Smooth muscle cell (in vitro differentiated cells): ENCODE data around the gene SRRM5. TPM values are rescaled to one million over a fixed set of nuclear protein-coding genes. Genes with fewer than 3 reads are reported as not detected.

ENCODE experiments used
- DNase-seq: peaks from one replicate; lab custom pipeline; 2025; ENCODE audit not compliant: unreplicated experiment; lab: John Stamatoyannopoulos, UW
- H2AFZ ChIP-seq: fragments of 200-600 bp; sonication (generic); 2 replicates; pipeline ENCODE4 v1.6.0; 2016; ENCODE audit warnings: antibody characterized with exemption, low read depth, mild to moderate bottlenecking
- H3F3A ChIP-seq: fragments of 200-600 bp; sonication (generic); 2 replicates; pipeline ENCODE4 v1.6.0; 2017; ENCODE audit warnings: antibody characterized with exemption, low read depth
- H3K27ac ChIP-seq: fragments of 200-600 bp; sonication (generic); 2 replicates; pipeline ENCODE4 v1.5.1; 2016; ENCODE audit warnings: low read depth, mild to moderate bottlenecking
- H3K27me3 ChIP-seq: fragments of 200-600 bp; sonication (generic); 2 replicates; pipeline ENCODE4 v1.6.1; 2016; ENCODE audit warnings: low read depth, mild to moderate bottlenecking
- H3K36me3 ChIP-seq: fragments of 200-600 bp; sonication (generic); 2 replicates; pipeline ENCODE4 v1.5.1; 2016; ENCODE audit warnings: low read depth
- H3K4me1 ChIP-seq: fragments of 200-600 bp; sonication (generic); 2 replicates; pipeline ENCODE4 v1.5.1; 2016; ENCODE audit warnings: low read depth
- H3K4me2 ChIP-seq: fragments of 200-600 bp; sonication (generic); 2 replicates; pipeline ENCODE4 v1.6.0; 2016; ENCODE audit warnings: mild to moderate bottlenecking
- H3K4me3 ChIP-seq: fragments of 200-600 bp; sonication (generic); 2 replicates; pipeline ENCODE4 v1.5.1; 2016; ENCODE audit warnings: mild to moderate bottlenecking
- H3K79me2 ChIP-seq: fragments of 200-600 bp; sonication (generic); 2 replicates; pipeline ENCODE4 v1.6.0; 2016; ENCODE audit warnings: low read depth, mild to moderate bottlenecking
- H3K9ac ChIP-seq: fragments of 200-600 bp; sonication (generic); 2 replicates; pipeline ENCODE4 v1.6.0; 2016; ENCODE audit warnings: low read depth
- H3K9me3 ChIP-seq: fragments of 200-600 bp; sonication (generic); replicated peaks from 2 replicates; pipeline ENCODE4 v1.5.1; 2016; ENCODE audit warnings: low read depth
- H4K20me1 ChIP-seq: fragments of 200-600 bp; sonication (generic); 2 replicates; pipeline ENCODE4 v1.6.0; 2016; ENCODE audit warnings: low read depth
- CTCF ChIP-seq: fragments of 200-600 bp; sonication (generic); IDR thresholded peaks from 2 replicates; pipeline ENCODE4 v1.5.1; 2017; ENCODE audit warnings: borderline replicate concordance, mild to moderate bottlenecking, antibody characterized with exemption; ENCODE audit not compliant: insufficient read depth, poor library complexity, severe bottlenecking
- WGBS: methylation state at CpG from one replicate; pipeline ENCODE4 v1.1.7; 2016; ENCODE audit warnings: low lambda C conversion rate; 5-methylcytosine and 5-hydroxymethylcytosine counted together
- polyA plus RNA-seq: library from polyadenylated mRNA; unstranded; fragments of >200 nt; fragmentation: Nextera tagmentation; extraction: Ambion mirVana; gene quantifications from 2 replicates; pipeline ENCODE4 v1.2.1, GENCODE V29; 2016
- total RNA-seq: library from RNA; depleted of rRNA; stranded (reverse); fragments of >200 nt; gene quantifications from 2 replicates; pipeline ENCODE4 v1.2.3, GENCODE V29; 2014

The SRRM5 gene
- total RNA-seq (0.09 and 0.27 TPM in 2 replicates), polyA plus RNA-seq (0.34 TPM in 1 of 2 replicates, not detected in the other)

GRCh38 chr19:43611788-43612187, at the start of gene SRRM5:
TSS of gene SRRM5 (plus strand) at chr19:43612088. CDS start at chr19:43612122, 34 bp downstream.
- Histone ChIP-seq H3K9ac (no peak within 1 kb of the TSS), H2AFZ (no peak within 1 kb of the TSS), H3F3A (no peaks in the 10 kb centered on the region), H3K4me1 (no peaks in the 10 kb centered on the region), H3K79me2 (peaks cover 27% of the 10 kb centered on the region), H3K9me3 (no peaks in the 10 kb centered on the region), H3K27ac (peak within 1 kb of the TSS; percentile 44), H3K36me3 (no peaks in the 10 kb centered on the region), H4K20me1 (peaks cover 22% of the 10 kb centered on the region), H3K27me3 (no peaks in the 10 kb centered on the region), H3K4me2 (no peak within 1 kb of the TSS), H3K4me3 (no peak within 1 kb of the TSS)
- WGBS, result 100% methylated on average over 3 of the region's 3 CpGs
- DNase-seq, result no peak
- TF ChIP-seq CTCF, result no peak

- H3K9me3 ChIP-seq, result no peaks in the 10 kb centered on the region
- H3K27ac ChIP-seq, result no peak overlapping the region
- DNase-seq, result no peak
- no peak for TF ChIP-seq CTCF
- H3K9ac ChIP-seq, result no peak overlapping the region
- H3K79me2 ChIP-seq, result no peaks in the 10 kb centered on the region
- 96% methylated on average over 6 of the region's 6 CpGs for WGBS
- H3K27me3 ChIP-seq, result no peaks in the 10 kb centered on the region
- no peak overlapping the region for H2AFZ ChIP-seq
- H3K36me3 ChIP-seq, result no peaks in the 10 kb centered on the region
- no peak overlapping the region for H3K4me2 ChIP-seq
- no peaks in the 10 kb centered on the region for H3F3A ChIP-seq
- no peaks in the 10 kb centered on the region for H4K20me1 ChIP-seq
- no peak overlapping the region for H3K4me3 ChIP-seq
- no peaks in the 10 kb centered on the region for H3K4me1 ChIP-seq
Measured at GRCh38 chr19:43562226-43562697, 49.6 kb upstream of the SRRM5 start.

DNA sequence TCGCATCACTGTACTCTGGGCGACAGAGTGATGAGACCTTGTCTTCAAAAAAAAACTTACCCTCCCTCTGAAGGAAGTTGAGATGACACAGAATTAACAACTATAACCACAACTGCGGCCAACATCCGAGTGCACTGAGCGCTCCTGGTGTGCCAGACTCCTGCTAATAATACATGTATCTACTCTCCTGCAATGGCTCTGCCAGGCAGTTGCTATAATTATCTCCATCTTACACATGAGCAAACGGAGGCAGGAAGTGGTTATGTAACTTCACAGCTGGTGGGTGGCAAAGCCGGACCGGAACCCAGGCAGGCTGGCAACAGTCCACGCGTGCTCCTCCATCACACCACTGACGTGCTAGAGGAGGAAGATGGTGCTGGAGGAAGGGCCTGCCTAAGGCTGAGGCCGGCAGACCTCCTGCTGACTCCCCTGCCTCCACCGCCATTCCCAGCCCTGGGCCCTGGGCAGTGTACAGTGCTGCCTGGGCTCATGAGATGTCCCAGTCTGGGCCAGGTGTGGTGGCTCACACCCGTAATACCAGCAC, 49.1 kb upstream of the SRRM5 start:
- Histone ChIP-seq H3K9me3 (no peaks in the 10 kb centered on the region), H3K79me2 (no peaks in the 10 kb centered on the region), H2AFZ (no peak overlapping the region), H4K20me1 (no peaks in the 10 kb centered on the region), H3K27me3 (no peaks in the 10 kb centered on the region), H3K9ac (no peak overlapping the region), H3K4me2 (no peak overlapping the region), H3K4me3 (no peak overlapping the region), H3K4me1 (no peaks in the 10 kb centered on the region), H3K36me3 (no peaks in the 10 kb centered on the region), H3K27ac (no peak overlapping the region), H3F3A (no peaks in the 10 kb centered on the region)
- DNase-seq, result no peak
- TF ChIP-seq CTCF, result no peak
- 74% methylated on average over 14 of the region's 14 CpGs for WGBS
